ENCODE measurements around the gene SORCS2. TPM values are rescaled to one million over a fixed set of nuclear protein-coding genes. Genes with fewer than 3 reads are reported as not detected.

Gene SORCS2
- polyA plus RNA-seq, 1 of the 3 experiments (the other 2 are of a cell fraction) = 1.6 TPM

DNA sequence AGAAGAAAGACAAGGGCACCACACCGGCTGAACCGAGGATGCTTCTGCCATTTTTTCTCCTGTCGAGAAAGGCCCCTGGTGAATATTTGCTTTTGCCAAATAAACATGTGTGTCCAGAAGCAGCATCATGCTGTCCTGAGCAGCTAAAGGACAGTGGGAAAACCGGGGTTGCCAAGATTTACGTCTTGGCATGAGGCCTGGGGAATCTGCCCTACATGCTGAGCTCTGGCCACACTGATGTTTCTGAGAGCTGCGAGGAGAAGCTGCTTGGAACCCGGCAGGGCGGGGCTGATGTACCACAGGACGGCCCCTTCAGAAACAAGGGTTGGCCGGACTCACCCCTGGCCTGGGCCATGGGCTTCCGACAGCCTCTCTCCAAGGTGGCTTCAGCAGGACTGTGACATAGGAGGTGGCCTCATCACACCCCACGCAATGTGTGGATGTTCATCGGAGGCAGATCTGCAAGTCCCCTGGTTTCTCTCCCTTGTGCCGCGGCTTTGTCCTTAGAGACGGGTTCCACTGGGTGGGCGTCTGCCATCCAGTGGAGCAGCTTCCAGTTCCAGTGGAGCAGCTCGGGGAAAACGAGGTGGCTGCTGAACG lies 42.2 kb upstream of the SORCS2 start:
- Histone ChIP-seq H3K27me3 (ENCODE audit: insufficient read depth) (peaks cover 27% of the 10 kb centered on the region), H3K9me3 (no peaks in the 10 kb centered on the region), H3K4me2 (no peak overlapping the region), H3K4me3 (ENCODE audit: low read depth in 2 of 2, low read length in 1 of 2) (no peak overlapping the region), H3K9me2 (no peaks in the 10 kb centered on the region), H4K20me1 (ENCODE audit: insufficient read depth) (no peaks in the 10 kb centered on the region), H3K4me1 (ENCODE audit: control insufficient read depth in 1 of 2, insufficient read depth in 2 of 2, low read depth in 1 of 2, low read length in 1 of 2) (peaks cover 0 to 10% of the 10 kb centered on the region in 2 experiments; a peak in 1 of 4 replicates), H2AFZ (ENCODE audit: low read depth) (no peak overlapping the region), H3K36me3 (replicated peaks in 1 of 2; ENCODE audit: control insufficient read depth in 1 of 2, insufficient read depth in 2 of 2, low read length in 1 of 2) (no peaks in the 10 kb centered on the region), H3K27ac (ENCODE audit: low read depth in 2 of 2, low read length in 1 of 2) (no peak overlapping the region), H3K9ac (no peak overlapping the region), H3K79me2 (ENCODE audit: insufficient read depth) (no peaks in the 10 kb centered on the region), H3F3A (replicated peaks; ENCODE audit: insufficient read depth) (no peaks in the 10 kb centered on the region)
- POLR2A ChIA-PET = no interaction called here
- no peak for DNase-seq
- 77% methylated on average over 15 of the region's 20 CpGs for WGBS (ENCODE audit: low lambda C conversion rate)
- no peak for TF ChIP-seq FOXM1 (IDR thresholded peaks at IDR 0.05; ENCODE audit: low read depth)
- CTCF ChIA-PET = interaction anchor here (0.7 to 1.3 kb wide), 4 partner anchors 11 to 771 kb away, joined by 3 to 5 read pairs (median 4); partner anchors contain the start of gene SORCS2

DNA sequence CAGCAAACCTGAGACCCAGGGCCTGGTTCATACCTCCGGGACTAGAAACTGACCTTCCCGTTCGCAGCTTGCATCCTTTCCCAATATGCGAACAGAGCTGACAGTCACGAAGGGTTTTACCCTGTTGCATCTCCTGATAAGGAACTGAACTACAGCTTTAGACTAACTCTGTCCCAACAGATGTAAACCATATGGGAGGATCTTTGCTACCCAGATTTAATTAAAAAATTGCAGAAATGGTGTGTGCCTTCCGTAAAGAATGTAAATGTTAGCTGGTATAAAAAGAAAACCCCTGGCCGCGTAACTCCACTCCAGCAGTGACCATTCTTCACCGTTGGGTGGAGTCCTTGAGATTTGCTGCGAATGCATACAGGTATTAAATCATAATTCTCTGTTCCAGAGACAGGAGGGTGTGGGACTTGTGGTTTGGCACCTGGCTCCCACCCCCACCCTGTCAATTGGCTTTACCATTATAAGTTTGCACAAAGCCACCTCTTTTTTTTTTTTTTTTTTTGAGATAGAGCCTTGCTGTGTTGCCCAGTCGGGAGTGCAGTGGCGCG lies 40.6 kb upstream of the SORCS2 start:
- Histone ChIP-seq H3F3A (replicated peaks; ENCODE audit: insufficient read depth) (no peaks in the 10 kb centered on the region), H3K79me2 (ENCODE audit: insufficient read depth) (no peaks in the 10 kb centered on the region), H3K9me2 (no peaks in the 10 kb centered on the region), H3K4me2 (no peak overlapping the region), H3K4me3 (ENCODE audit: low read depth in 2 of 2, low read length in 1 of 2) (no peak overlapping the region; a peak in 1 of 4 replicates), H3K36me3 (replicated peaks in 1 of 2; ENCODE audit: control insufficient read depth in 1 of 2, insufficient read depth in 2 of 2, low read length in 1 of 2) (no peaks in the 10 kb centered on the region), H3K27ac (ENCODE audit: low read depth in 2 of 2, low read length in 1 of 2) (no peak overlapping the region), H3K9me3 (no peaks in the 10 kb centered on the region), H3K4me1 (ENCODE audit: control insufficient read depth in 1 of 2, insufficient read depth in 2 of 2, low read depth in 1 of 2, low read length in 1 of 2) (peaks cover 0 to 23% of the 10 kb centered on the region in 2 experiments; a peak in 2 of 4 replicates), H2AFZ (ENCODE audit: low read depth) (no peak overlapping the region), H3K27me3 (ENCODE audit: insufficient read depth) (peaks cover 32% of the 10 kb centered on the region), H3K9ac (no peak overlapping the region), H4K20me1 (ENCODE audit: insufficient read depth) (no peaks in the 10 kb centered on the region)
- peak; percentile 37; the same call in 1 of the 2 replicates for TF ChIP-seq GATA2 (CRISPR knock-in tag; IDR thresholded peaks at IDR 0.05)
- TF ChIP-seq, protein P1, sequence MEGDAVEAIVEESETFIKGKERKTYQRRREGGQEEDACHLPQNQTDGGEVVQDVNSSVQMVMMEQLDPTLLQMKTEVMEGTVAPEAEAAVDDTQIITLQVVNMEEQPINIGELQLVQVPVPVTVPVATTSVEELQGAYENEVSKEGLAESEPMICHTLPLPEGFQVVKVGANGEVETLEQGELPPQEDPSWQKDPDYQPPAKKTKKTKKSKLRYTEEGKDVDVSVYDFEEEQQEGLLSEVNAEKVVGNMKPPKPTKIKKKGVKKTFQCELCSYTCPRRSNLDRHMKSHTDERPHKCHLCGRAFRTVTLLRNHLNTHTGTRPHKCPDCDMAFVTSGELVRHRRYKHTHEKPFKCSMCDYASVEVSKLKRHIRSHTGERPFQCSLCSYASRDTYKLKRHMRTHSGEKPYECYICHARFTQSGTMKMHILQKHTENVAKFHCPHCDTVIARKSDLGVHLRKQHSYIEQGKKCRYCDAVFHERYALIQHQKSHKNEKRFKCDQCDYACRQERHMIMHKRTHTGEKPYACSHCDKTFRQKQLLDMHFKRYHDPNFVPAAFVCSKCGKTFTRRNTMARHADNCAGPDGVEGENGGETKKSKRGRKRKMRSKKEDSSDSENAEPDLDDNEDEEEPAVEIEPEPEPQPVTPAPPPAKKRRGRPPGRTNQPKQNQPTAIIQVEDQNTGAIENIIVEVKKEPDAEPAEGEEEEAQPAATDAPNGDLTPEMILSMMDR (IDR thresholded peaks at IDR 0.05) = peak; percentile 60
- TF ChIP-seq SIN3A (IDR thresholded peaks at IDR 0.05; ENCODE audit: borderline replicate concordance, low read depth, low read length) = no peak
- peak; percentile 60 for TF ChIP-seq SMC3 (IDR thresholded peaks at IDR 0.05; ENCODE audit: low read depth, low read length)
- peak; percentile 84 for TF ChIP-seq RCOR1 (IDR thresholded peaks at IDR 0.05; ENCODE audit: low read length)
- TF ChIP-seq RAD21 (IDR thresholded peaks at IDR 0.05; ENCODE audit: low read length) = peak; percentile 77
- TF ChIP-seq TEAD4 (IDR thresholded peaks at IDR 0.05; ENCODE audit: borderline replicate concordance, insufficient read depth) = no peak
- POLR2A ChIA-PET = no interaction called here
- WGBS (ENCODE audit: low lambda C conversion rate) = 49% methylated on average over 10 of the region's 13 CpGs
- peak; percentile 74 for DNase-seq
- CTCF ChIA-PET = interaction anchor here (0.6 to 2.3 kb wide), 34 partner anchors 8 to 933 kb away, joined by 3 to 13 read pairs (median 3); no protein-coding TSS in a partner anchor

DNA sequence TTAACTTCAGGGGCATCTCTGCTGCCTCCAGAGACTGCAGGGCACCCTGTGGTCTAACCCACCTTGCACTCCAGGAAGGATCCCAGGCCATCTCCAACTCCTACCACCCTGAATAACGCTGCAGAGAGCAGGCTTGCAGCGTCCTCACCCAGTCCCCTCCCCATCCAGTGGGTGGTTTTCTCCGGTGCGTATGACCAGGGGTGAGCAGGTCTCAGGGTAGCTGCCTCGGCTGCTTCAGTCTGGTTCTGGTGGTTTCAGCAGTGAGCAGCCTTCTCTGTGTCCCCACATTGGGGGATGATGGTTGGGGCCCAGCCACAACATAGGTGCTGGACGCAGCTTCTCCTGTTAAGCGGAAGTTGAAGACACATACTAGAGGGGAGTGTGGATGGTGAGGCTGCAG lies 38.6 kb upstream of the SORCS2 start:
- Histone ChIP-seq H3K9me3 (no peaks in the 10 kb centered on the region), H3K4me1 (ENCODE audit: control insufficient read depth in 1 of 2, insufficient read depth in 2 of 2, low read depth in 1 of 2, low read length in 1 of 2) (peaks cover 0 to 29% of the 10 kb centered on the region in 2 experiments; a peak in 2 of 4 replicates), H3K4me3 (ENCODE audit: low read depth in 2 of 2, low read length in 1 of 2) (no peak overlapping the region), H2AFZ (ENCODE audit: low read depth) (no peak overlapping the region), H3K79me2 (ENCODE audit: insufficient read depth) (no peaks in the 10 kb centered on the region), H4K20me1 (ENCODE audit: insufficient read depth) (no peaks in the 10 kb centered on the region), H3F3A (replicated peaks; ENCODE audit: insufficient read depth) (no peaks in the 10 kb centered on the region), H3K4me2 (no peak overlapping the region), H3K36me3 (replicated peaks in 1 of 2; ENCODE audit: control insufficient read depth in 1 of 2, insufficient read depth in 2 of 2, low read length in 1 of 2) (no peaks in the 10 kb centered on the region), H3K9me2 (no peaks in the 10 kb centered on the region), H3K27ac (ENCODE audit: low read depth in 2 of 2, low read length in 1 of 2) (no peak overlapping the region), H3K27me3 (ENCODE audit: insufficient read depth) (peaks cover 32% of the 10 kb centered on the region), H3K9ac (no peak overlapping the region)
- ChIA-PET CTCF (interaction anchor here (1.1 to 1.9 kb wide), 4 partner anchors 33 to 567 kb away, joined by 3 to 10 read pairs (median 4); no protein-coding TSS in a partner anchor), POLR2A (no interaction called here)
- TF ChIP-seq NRF1 (IDR thresholded peaks at IDR 0.05; ENCODE audit: low read depth, low read length) (no peak), TEAD4 (IDR thresholded peaks at IDR 0.05; ENCODE audit: borderline replicate concordance, insufficient read depth) (no peak), EZH2phosphoT487 (IDR thresholded peaks at IDR 0.05; ENCODE audit: borderline replicate concordance, low read depth) (no peak), TAF1 (IDR thresholded peaks at IDR 0.05; ENCODE audit: borderline replicate concordance, low read depth, low read length) (no peak), POLR2AphosphoS5 (IDR thresholded peaks at IDR 0.05; ENCODE audit: low read depth, low read length) (no peak)
- TF ChIP-seq, protein P2, sequence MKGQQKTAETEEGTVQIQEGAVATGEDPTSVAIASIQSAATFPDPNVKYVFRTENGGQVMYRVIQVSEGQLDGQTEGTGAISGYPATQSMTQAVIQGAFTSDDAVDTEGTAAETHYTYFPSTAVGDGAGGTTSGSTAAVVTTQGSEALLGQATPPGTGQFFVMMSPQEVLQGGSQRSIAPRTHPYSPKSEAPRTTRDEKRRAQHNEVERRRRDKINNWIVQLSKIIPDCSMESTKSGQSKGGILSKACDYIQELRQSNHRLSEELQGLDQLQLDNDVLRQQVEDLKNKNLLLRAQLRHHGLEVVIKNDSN (IDR thresholded peaks at IDR 0.05; ENCODE audit: borderline replicate concordance, low read depth) = no peak
- TF ChIP-seq, protein P3, sequence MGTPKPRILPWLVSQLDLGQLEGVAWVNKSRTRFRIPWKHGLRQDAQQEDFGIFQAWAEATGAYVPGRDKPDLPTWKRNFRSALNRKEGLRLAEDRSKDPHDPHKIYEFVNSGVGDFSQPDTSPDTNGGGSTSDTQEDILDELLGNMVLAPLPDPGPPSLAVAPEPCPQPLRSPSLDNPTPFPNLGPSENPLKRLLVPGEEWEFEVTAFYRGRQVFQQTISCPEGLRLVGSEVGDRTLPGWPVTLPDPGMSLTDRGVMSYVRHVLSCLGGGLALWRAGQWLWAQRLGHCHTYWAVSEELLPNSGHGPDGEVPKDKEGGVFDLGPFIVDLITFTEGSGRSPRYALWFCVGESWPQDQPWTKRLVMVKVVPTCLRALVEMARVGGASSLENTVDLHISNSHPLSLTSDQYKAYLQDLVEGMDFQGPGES (IDR thresholded peaks at IDR 0.05; ENCODE audit: low read depth, low read length) = no peak
- TF ChIP-seq, protein P4, sequence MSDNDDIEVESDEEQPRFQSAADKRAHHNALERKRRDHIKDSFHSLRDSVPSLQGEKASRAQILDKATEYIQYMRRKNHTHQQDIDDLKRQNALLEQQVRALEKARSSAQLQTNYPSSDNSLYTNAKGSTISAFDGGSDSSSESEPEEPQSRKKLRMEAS (IDR thresholded peaks at IDR 0.05; ENCODE audit: low read depth) = no peak
- WGBS (ENCODE audit: low lambda C conversion rate) = 80% methylated on average over 1 of the region's 7 CpGs
- DNase-seq = no peak

All from SK-N-SH (cell line).